HG02852 (cell line): ENCODE data around the gene WNT2.
"Not testable (repeated sequence)": the region's sequence is repeated elsewhere in the genome, so short reads cannot be mapped to it uniquely, and the experiment has no call there.

Source experiments
- ATAC-seq: cut with Tn5 transposase; IDR thresholded peaks from one replicate; pipeline ENCODE4 v1.9.1; 2021; ENCODE audit warnings: mild to moderate bottlenecking, moderate library complexity; ENCODE audit not compliant: unreplicated experiment

Gene WNT2

GRCh38 chr7:117312593-117313580 lies 10.0 kb downstream of the WNT2 start:
- ATAC-seq = no peak

- no peak for ATAC-seq
Measured at GRCh38 chr7:117308891-117309290, 14.0 kb downstream of the WNT2 start.

- ATAC-seq = no peak
Measured at GRCh38 chr7:117302396-117302795, 20.5 kb downstream of the WNT2 start.

GRCh38 chr7:117300506-117300905 lies 22.4 kb downstream of the WNT2 start:
- not testable (repeated sequence) for ATAC-seq

GRCh38 chr7:117297606-117298005 lies 25.3 kb downstream of the WNT2 start:
- no peak for ATAC-seq

- ATAC-seq = no peak
Measured at GRCh38 chr7:117296066-117296465, 26.8 kb downstream of the WNT2 start.

GRCh38 chr7:117285826-117286225 lies 37.0 kb downstream of the WNT2 start:
- no peak for ATAC-seq

GRCh38 chr7:117284692-117285091 lies 38.2 kb downstream of the WNT2 start:
- ATAC-seq = no peak

GRCh38 chr7:117283779-117284178 lies 39.1 kb downstream of the WNT2 start:
- no peak for ATAC-seq

- ATAC-seq = no peak
Measured at GRCh38 chr7:117283371-117283770, 39.5 kb downstream of the WNT2 start.

- no peak for ATAC-seq
Measured at GRCh38 chr7:117282239-117282812, 40.5 kb downstream of the WNT2 start.

GRCh38 chr7:117281562-117281961 lies 41.3 kb downstream of the WNT2 start:
- ATAC-seq = no peak

GRCh38 chr7:117279931-117280557 lies 42.8 kb downstream of the WNT2 start:
- ATAC-seq = no peak

GRCh38 chr7:117279203-117279602 lies 43.7 kb downstream of the WNT2 start:
- ATAC-seq = no peak

- ATAC-seq = no peak
Measured at GRCh38 chr7:117278040-117278439, 44.8 kb downstream of the WNT2 start.

GRCh38 chr7:117277576-117277975 lies 45.3 kb downstream of the WNT2 start:
- ATAC-seq = no peak

- no peak for ATAC-seq
Measured at GRCh38 chr7:117274951-117275350, 47.9 kb downstream of the WNT2 start.

- ATAC-seq = no peak
Measured at GRCh38 chr7:117273814-117274225, 49.0 kb downstream of the WNT2 start.

GRCh38 chr7:117273325-117273724 lies 49.5 kb downstream of the WNT2 start:
- ATAC-seq = no peak

- ATAC-seq = no peak
Measured at GRCh38 chr7:117272017-117272759, 50.7 kb downstream of the WNT2 start.

- no peak for ATAC-seq
Measured at GRCh38 chr7:117271566-117271965, 51.3 kb downstream of the WNT2 start.
